Left ventricle myocardium inferior (tissue), 1 donor: ENCODE measurements around the gene PRDX1. TPM values are rescaled to one million over a fixed set of nuclear protein-coding genes. Genes with fewer than 3 reads are reported as not detected.
"Not testable (repeated sequence)": the region's sequence is repeated elsewhere in the genome, so short reads cannot be mapped to it uniquely, and the experiment has no call there.

Experiments used
- DNase-seq: peaks from one replicate; pipeline ENCODE4 v3.0.0-alpha.2; 2020
- H3K27ac ChIP-seq: fragments of 200-600 bp; replicated peaks from 2 replicates; pipeline ENCODE4 v1.8.0; 2021
- H3K27me3 ChIP-seq: fragments of 200-600 bp; 2 replicates; pipeline ENCODE4 v1.8.0; 2021; ENCODE audit warnings: low read depth
- H3K36me3 ChIP-seq: fragments of 200-600 bp; 2 replicates; pipeline ENCODE4 v1.8.0; 2021
- H3K4me1 ChIP-seq: fragments of 200-600 bp; 2 replicates; pipeline ENCODE4 v1.8.0; 2021
- H3K4me3 ChIP-seq: fragments of 200-600 bp; 2 replicates; pipeline ENCODE4 v1.8.0; 2021; ENCODE audit warnings: mild to moderate bottlenecking, moderate library complexity
- H3K9me3 ChIP-seq: fragments of 200-600 bp; replicated peaks from 2 replicates; pipeline ENCODE4 v1.8.0; 2021
- intact Hi-C: fragments of 100-400 bp; cut with micrococcal nuclease; formaldehyde crosslinking; loops from one replicate; pipeline ENCODE4 v1.11.0; 2022
- total RNA-seq: library from RNA; stranded (reverse); fragmentation: NEBNext Ultra II Directional; extraction: Animal tissue kit (Norgen Biotek cat#: 25700); gene quantifications from one replicate; pipeline ENCODE4 v1.2.1, GENCODE V29; 2021
- TF ChIP-seq, protein P1 (sequence below): fragments of 200-600 bp; IDR thresholded peaks from 2 replicates; pipeline ENCODE4 v1.8.0; 2021; ENCODE audit warnings: antibody characterized with exemption, mild to moderate bottlenecking, borderline replicate concordance
- donor health status: DM: no; HTN: yes; CAD: no; lungs with severe emphysema.

Gene PRDX1
- total RNA-seq, 1 donor from 2014 or later, result 255 TPM

DNA sequence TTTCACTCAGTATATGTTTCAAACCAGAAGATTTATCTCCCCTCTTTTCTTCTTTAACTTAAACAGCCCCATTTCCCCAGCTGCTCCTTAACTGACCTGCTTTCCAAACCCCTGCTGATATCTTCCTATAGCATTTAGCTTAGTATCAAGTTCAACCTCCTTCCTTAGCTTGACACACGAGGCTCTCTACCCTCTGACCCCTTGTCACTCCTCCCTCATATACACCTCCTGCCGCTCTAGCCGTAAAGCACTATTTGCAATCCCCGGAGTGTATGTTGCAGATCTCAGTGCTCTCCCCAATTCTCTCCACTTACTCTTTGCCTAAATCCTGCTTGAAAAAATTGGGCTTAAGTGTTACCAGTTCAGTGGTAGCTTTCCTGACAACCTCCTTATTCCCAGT lies 15.2 kb upstream of the PRDX1 start:
- no peaks in the 10 kb centered on the region for H3K4me1 ChIP-seq
- TF ChIP-seq, protein P1, sequence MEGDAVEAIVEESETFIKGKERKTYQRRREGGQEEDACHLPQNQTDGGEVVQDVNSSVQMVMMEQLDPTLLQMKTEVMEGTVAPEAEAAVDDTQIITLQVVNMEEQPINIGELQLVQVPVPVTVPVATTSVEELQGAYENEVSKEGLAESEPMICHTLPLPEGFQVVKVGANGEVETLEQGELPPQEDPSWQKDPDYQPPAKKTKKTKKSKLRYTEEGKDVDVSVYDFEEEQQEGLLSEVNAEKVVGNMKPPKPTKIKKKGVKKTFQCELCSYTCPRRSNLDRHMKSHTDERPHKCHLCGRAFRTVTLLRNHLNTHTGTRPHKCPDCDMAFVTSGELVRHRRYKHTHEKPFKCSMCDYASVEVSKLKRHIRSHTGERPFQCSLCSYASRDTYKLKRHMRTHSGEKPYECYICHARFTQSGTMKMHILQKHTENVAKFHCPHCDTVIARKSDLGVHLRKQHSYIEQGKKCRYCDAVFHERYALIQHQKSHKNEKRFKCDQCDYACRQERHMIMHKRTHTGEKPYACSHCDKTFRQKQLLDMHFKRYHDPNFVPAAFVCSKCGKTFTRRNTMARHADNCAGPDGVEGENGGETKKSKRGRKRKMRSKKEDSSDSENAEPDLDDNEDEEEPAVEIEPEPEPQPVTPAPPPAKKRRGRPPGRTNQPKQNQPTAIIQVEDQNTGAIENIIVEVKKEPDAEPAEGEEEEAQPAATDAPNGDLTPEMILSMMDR, result no peak
- no peak for DNase-seq
- intact Hi-C loops, result no loop called here
- H3K9me3 ChIP-seq, result no peaks in the 10 kb centered on the region
- H3K27ac ChIP-seq, result no peak overlapping the region
- H3K27me3 ChIP-seq, result no peaks in the 10 kb centered on the region
- no peak overlapping the region for H3K4me3 ChIP-seq
- no peaks in the 10 kb centered on the region for H3K36me3 ChIP-seq

DNA sequence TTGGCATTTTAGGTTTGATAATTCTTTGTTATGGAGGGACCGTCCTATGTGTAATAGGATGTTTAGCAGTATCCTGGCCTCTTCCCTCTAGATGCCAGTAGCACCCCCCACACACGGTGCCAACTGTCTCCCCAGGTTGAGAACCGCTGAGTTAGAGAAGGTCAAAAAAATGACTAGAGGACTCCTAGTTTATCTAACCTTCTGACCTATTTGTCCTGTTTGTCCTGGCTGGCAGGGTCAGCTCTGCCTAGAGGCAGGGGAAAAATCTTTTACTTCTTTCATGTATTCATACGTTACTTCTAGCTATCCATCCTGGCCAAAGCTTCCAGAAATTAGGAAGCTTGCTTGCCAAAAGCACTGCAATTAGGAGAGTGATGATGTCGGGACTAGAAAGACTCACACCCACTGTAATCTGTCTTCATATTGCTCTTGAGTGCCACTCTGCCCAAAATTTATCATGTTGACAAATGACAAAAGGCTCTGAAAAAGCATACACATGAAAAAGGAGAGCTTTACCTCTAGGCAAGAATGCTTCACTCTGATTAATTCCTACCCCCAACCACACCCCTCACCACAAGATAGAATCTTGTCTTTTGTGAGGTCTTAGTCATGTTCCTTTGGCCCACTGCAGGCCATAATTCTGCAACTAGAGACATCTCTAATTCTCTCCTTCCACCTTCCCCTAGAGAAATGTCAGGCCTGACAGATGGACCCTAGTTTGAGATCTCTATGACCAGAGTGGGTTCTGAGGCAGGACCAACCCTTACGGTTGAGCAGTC lies 14.5 kb upstream of the PRDX1 start:
- Histone ChIP-seq H3K27ac (no peak overlapping the region), H3K4me1 (no peaks in the 10 kb centered on the region), H3K9me3 (no peaks in the 10 kb centered on the region), H3K4me3 (no peak overlapping the region), H3K27me3 (no peaks in the 10 kb centered on the region), H3K36me3 (no peaks in the 10 kb centered on the region)
- intact Hi-C loops, result no loop called here
- TF ChIP-seq, protein P1, result no peak
- no peak for DNase-seq

DNA sequence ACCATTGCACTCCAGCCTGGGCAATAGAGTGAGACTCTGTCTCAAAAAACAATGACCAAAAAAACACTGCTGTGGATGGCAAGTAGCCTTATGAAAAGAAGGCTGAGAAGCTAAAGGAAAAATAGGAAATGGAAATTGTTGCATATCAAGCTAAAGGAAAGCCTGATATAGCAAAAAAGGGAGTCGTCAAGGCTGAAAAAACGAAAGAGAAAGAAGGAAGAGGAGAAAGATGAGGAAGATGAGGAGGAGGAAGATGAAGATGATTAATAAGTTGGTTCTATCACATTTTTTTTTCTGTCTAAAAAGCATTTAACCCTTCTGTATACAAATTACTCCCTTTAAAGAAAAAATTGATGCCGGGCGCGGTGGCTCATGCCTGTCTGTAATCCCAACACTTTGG lies 10.2 kb upstream of the PRDX1 start:
- Histone ChIP-seq H3K4me1 (no peaks in the 10 kb centered on the region), H3K36me3 (no peaks in the 10 kb centered on the region), H3K27me3 (no peaks in the 10 kb centered on the region), H3K4me3 (no peak overlapping the region), H3K9me3 (no peaks in the 10 kb centered on the region), H3K27ac (no peak overlapping the region)
- intact Hi-C loops, result no loop called here
- no peak for DNase-seq
- TF ChIP-seq, protein P1, result no peak

DNA sequence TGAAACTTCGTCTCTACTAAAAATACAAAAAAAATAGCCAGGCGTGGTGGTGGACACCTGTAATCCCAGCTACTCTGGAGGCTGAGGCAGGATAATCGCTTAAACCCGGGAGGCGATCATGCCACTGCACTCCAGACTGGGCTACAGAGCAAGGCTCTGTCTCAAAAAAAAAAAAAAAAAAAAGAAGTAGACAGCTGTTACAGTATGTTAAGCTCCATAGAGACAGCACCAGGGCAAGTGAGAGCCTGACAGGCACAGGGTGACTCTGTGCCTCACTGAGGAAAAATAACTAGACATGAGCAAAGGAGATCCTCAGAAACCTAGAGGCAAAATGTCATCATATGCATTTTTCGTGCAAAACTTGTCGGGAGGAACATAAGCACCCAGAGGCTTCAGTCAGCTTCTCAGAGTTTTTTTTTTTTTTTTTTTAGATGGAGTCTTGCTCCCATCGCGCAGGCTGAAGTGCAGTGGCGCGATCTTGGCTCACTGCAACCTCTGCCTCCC lies 9.0 kb upstream of the PRDX1 start:
- no peaks in the 10 kb centered on the region for H3K36me3 ChIP-seq
- TF ChIP-seq, protein P1, result no peak
- no peak overlapping the region for H3K4me3 ChIP-seq
- no peaks in the 10 kb centered on the region for H3K27me3 ChIP-seq
- DNase-seq, result no peak
- H3K27ac ChIP-seq, result no peak overlapping the region
- no peaks in the 10 kb centered on the region for H3K4me1 ChIP-seq
- H3K9me3 ChIP-seq, result no peaks in the 10 kb centered on the region
- intact Hi-C loops, result no loop called here

DNA sequence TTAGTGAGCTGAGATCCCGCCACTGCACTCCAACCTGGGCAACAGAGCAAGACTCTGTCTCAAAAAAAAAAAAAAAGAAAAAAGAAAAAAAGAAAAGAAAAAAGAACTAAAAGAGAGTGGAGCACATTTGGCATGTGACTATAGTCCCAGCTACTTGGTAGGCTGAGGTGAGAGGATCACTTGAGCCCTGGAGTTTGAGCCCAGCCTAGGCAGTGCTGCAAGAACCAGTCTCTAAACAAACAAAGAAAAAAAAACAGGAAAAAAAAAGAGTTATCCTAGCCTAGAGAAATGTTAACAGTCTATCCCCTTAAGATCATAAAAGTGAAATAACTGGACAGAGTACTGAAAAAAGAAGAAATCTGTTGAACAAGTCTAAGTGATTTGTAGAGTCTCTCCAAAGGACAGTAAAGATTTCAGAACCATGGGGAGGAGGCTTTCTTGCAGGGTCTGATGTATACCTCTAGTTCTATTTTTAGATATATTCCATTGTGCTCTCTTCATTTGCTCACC lies 4.5 kb upstream of the PRDX1 start:
- no peak for DNase-seq
- TF ChIP-seq, protein P1, result no peak
- no peak overlapping the region for H3K27ac ChIP-seq
- H3K4me1 ChIP-seq, result peaks cover 14% of the 10 kb centered on the region
- intact Hi-C loops, result no loop called here
- no peaks in the 10 kb centered on the region for H3K36me3 ChIP-seq
- H3K9me3 ChIP-seq, result no peaks in the 10 kb centered on the region
- no peaks in the 10 kb centered on the region for H3K27me3 ChIP-seq
- no peak overlapping the region for H3K4me3 ChIP-seq

DNA sequence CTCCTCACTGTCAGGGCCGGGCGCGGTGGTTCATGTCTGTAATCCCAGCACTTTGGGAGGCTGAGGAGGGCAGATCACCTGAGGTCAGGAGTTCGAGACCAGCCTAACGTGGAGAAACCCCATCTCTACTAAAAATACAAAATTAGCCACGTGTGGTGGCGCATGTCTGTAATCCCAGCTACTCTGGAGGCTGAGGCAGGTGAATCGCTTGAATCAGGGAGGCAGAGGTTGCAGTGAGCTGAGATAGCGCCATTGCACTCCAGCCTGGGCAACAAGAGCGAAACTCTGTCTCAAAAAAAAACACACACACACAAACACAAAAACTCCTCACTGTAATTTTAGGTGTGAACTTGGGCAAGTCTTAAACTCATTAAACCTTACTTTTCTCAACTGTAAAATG lies 2.3 kb upstream of the PRDX1 start:
- H3K27ac ChIP-seq, H3K27me3 ChIP-seq, DNase-seq, H3K9me3 ChIP-seq, H3K36me3 ChIP-seq, intact Hi-C loops, H3K4me3 ChIP-seq: not testable (repeated sequence)
- H3K4me1 ChIP-seq, result peaks cover 32% of the 10 kb centered on the region

DNA sequence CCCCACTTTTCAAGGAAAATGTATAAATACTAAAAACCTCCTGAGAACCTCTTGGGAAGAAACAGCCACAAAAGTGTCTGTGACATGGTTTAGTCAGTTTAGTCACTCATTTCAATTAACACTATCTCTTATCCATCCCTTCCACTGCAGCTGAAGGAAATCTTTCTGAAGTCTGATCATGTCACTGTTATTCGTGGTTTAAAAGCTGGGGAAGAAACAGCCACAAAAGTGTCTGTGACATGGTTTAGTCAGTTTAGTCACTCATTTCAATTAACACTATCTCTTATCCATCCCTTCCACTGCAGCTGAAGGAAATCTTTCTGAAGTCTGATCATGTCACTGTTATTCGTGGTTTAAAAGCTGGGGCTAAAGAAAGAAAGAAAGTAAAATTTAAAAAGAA lies 1.8 kb upstream of the PRDX1 start:
- H3K27me3 ChIP-seq, H3K27ac ChIP-seq, H3K4me3 ChIP-seq, DNase-seq, intact Hi-C loops, H3K9me3 ChIP-seq, H3K36me3 ChIP-seq: not testable (repeated sequence)
- peaks cover 37% of the 10 kb centered on the region for H3K4me1 ChIP-seq
